ENCODE results near the gene METTL15.

- no peak for TF ChIP-seq POLR2A (IDR thresholded peaks at IDR 0.05)
- TF ChIP-seq CTCF (IDR thresholded peaks at IDR 0.05): no peak
- TF ChIP-seq EP300 (IDR thresholded peaks at IDR 0.05): no peak
These were observed 161.4 kb downstream of the METTL15 start for GRCh38 chr11:28269586-28269985.
